H1 (cell line): ENCODE data around the gene MPDZ. TPM values are rescaled to one million over a fixed set of nuclear protein-coding genes. Genes with fewer than 3 reads are reported as not detected.

Source experiments
- CTCF ChIA-PET: fragments of 300-600 bp; sonication (Branson Sonifier 250); formaldehyde crosslinking; loops from one replicate; lab custom pipeline; 2021; ENCODE audit not compliant: partially characterized antibody; lab: Charles Lee
- POLR2A ChIA-PET: fragments of 300-600 bp; sonication (Branson Sonifier 250); formaldehyde crosslinking; loops from one replicate; lab custom pipeline; 2021; ENCODE audit warnings: inconsistent platforms; ENCODE audit not compliant: partially characterized antibody; lab: Charles Lee
- DNase-seq, 2 experiments: peaks; one replicate each; pipeline versions ENCODE4 v3.0.0 to v3.0.0-alpha.2; 2010 to 2022; ENCODE audit warnings: low spot score in 2 of 2, low read depth in 1 of 2, mixed read lengths in 1 of 2
- FAIRE-seq: peaks from 2 replicates; lab custom pipeline; 2011; peaks lifted over from hg19 to GRCh38; lab: Jason Lieb, UNC
- H2AFZ ChIP-seq: 2 replicates; pipeline ENCODE4 v1.8.1; 2012; ENCODE audit warnings: low read length, inconsistent platforms
- H2AK5ac ChIP-seq: 2 replicates; pipeline ENCODE4 v1.6.1; 2013; ENCODE audit warnings: low read depth, low read length
- H2BK120ac ChIP-seq: replicated peaks from 2 replicates; pipeline ENCODE3; 2013; ENCODE audit warnings: low read depth, low read length, inconsistent platforms
- H2BK12ac ChIP-seq: 2 replicates; pipeline ENCODE4 v1.6.1; 2013; ENCODE audit warnings: low read depth, low read length
- H2BK15ac ChIP-seq: 2 replicates; pipeline ENCODE4 v1.6.1; 2013; ENCODE audit warnings: low read length
- H2BK20ac ChIP-seq: 2 replicates; pipeline ENCODE4 v1.6.1; 2013; ENCODE audit warnings: low read length
- H2BK5ac ChIP-seq: 2 replicates; pipeline ENCODE4 v1.6.1; 2013; ENCODE audit warnings: low read depth, low read length
- H3K14ac ChIP-seq: 2 replicates; pipeline ENCODE4 v1.6.1; 2013; ENCODE audit warnings: inconsistent platforms; ENCODE audit not compliant: insufficient read length
- H3K18ac ChIP-seq: 2 replicates; pipeline ENCODE4 v1.6.1; 2013; ENCODE audit warnings: low read length; ENCODE audit errors: extremely low read depth
- H3K23ac ChIP-seq: 2 replicates; pipeline ENCODE4 v1.6.1; 2013; ENCODE audit warnings: inconsistent platforms; ENCODE audit not compliant: insufficient read length
- H3K23me2 ChIP-seq: 2 replicates; pipeline ENCODE4 v1.6.1; 2013; ENCODE audit warnings: low read depth, low read length
- H3K27ac ChIP-seq: 2 replicates; pipeline ENCODE4 v1.6.1; 2011; ENCODE audit warnings: low read depth, low read length, inconsistent platforms
- H3K27me3 ChIP-seq, 4 experiments: replicated peaks in 1 of 4; 1 replicate in 1 of 4; 2 replicates in 3 of 4; pipeline versions ENCODE4 v1.6.1 to v1.8.1; 2011 to 2013; ENCODE audit warnings: low read length in 3 of 4, mild to moderate bottlenecking in 3 of 4, inconsistent platforms in 2 of 4, mixed read lengths in 2 of 4, moderate library complexity in 1 of 4; ENCODE audit not compliant: control insufficient read depth in 3 of 4, insufficient read depth in 3 of 4; ENCODE audit errors: extremely low read depth in 1 of 4
- H3K36me3 ChIP-seq, 4 experiments: 2 replicates each; pipeline versions ENCODE4 v1.6.1 to v1.8.1; 2011 to 2013; ENCODE audit warnings: mild to moderate bottlenecking in 4 of 4, low read length in 3 of 4, moderate library complexity in 2 of 4, control low read depth in 1 of 4, inconsistent platforms in 1 of 4; ENCODE audit not compliant: insufficient read depth in 4 of 4, control insufficient read depth in 2 of 4
- H3K4ac ChIP-seq: replicated peaks from 2 replicates; pipeline ENCODE3; 2013; ENCODE audit warnings: low read length, low read depth, mixed read lengths, inconsistent platforms; ENCODE audit not compliant: insufficient read length
- H3K4me1 ChIP-seq, 4 experiments: replicated peaks in 1 of 4; 1 replicate in 1 of 4; 2 replicates in 3 of 4; pipeline versions ENCODE4 v1.6.1 to v1.8.1; 2011 to 2013; ENCODE audit warnings: low read length in 3 of 4, inconsistent platforms in 2 of 4, mixed read lengths in 1 of 4; ENCODE audit not compliant: insufficient read depth in 4 of 4, control insufficient read depth in 3 of 4
- H3K4me2 ChIP-seq, 2 experiments: 2 replicates each; pipeline versions ENCODE4 v1.6.1 to v1.8.1; 2011 to 2013; ENCODE audit warnings: low read depth in 2 of 2, low read length in 2 of 2, control low read depth in 1 of 2, inconsistent platforms in 1 of 2, mild to moderate bottlenecking in 1 of 2; ENCODE audit not compliant: insufficient read depth in 1 of 2
- H3K4me3 ChIP-seq, 4 experiments: fragments of 200-600, 300-600 bp in 1 of 4; sonication (generic), shearing (Covaris generic), sonication (Bioruptor Twin) in 1 of 4; 2 replicates each; pipeline versions ENCODE4 v1.5.1 to v1.8.1; 2011 to 2016; ENCODE audit warnings: low read length in 4 of 4, low read depth in 3 of 4, control low read depth in 2 of 4, inconsistent platforms in 2 of 4, mild to moderate bottlenecking in 2 of 4, mixed read lengths in 1 of 4, moderate library complexity in 1 of 4; ENCODE audit not compliant: insufficient read depth in 2 of 4; ENCODE audit errors: extremely low read depth in 1 of 4
- H3K56ac ChIP-seq: replicated peaks from 2 replicates; pipeline ENCODE3; 2013; ENCODE audit warnings: low read depth, mild to moderate bottlenecking, mixed read lengths, low read length, inconsistent platforms; ENCODE audit not compliant: insufficient read length
- H3K79me1 ChIP-seq: 2 replicates; pipeline ENCODE4 v1.6.1; 2013; ENCODE audit warnings: low read depth, low read length, control low read depth
- H3K79me2 ChIP-seq, 2 experiments: 2 replicates each; pipeline versions ENCODE4 v1.6.1 to v1.8.1; 2012 to 2013; ENCODE audit warnings: low read length in 2 of 2, mild to moderate bottlenecking in 2 of 2, inconsistent platforms in 1 of 2; ENCODE audit not compliant: insufficient read depth in 2 of 2, control insufficient read depth in 1 of 2
- H3K9ac ChIP-seq, 4 experiments: replicated peaks in 1 of 4; 1 replicate in 1 of 4; 2 replicates in 3 of 4; pipeline versions ENCODE4 v1.6.1 to v1.8.1; 2011 to 2013; ENCODE audit warnings: low read depth in 3 of 4, low read length in 3 of 4, control low read depth in 2 of 4, mild to moderate bottlenecking in 2 of 4, moderate library complexity in 2 of 4, inconsistent platforms in 1 of 4; ENCODE audit errors: extremely low read depth in 1 of 4
- H3K9me3 ChIP-seq, 2 experiments: 2 replicates each; pipeline versions ENCODE4 v1.6.1 to v1.8.1; 2012 to 2013; ENCODE audit warnings: mild to moderate bottlenecking in 2 of 2, moderate library complexity in 2 of 2, control low read depth in 1 of 2, inconsistent platforms in 1 of 2, low read depth in 1 of 2, low read length in 1 of 2, mixed read lengths in 1 of 2; ENCODE audit not compliant: insufficient read depth in 2 of 2
- H4K20me1 ChIP-seq, 2 experiments: replicated peaks in 1 of 2; 2 replicates each; pipeline versions ENCODE3 to v1.8.1; 2011 to 2013; ENCODE audit warnings: inconsistent platforms in 2 of 2, low read length in 2 of 2, mild to moderate bottlenecking in 1 of 2; ENCODE audit not compliant: insufficient read depth in 2 of 2, control insufficient read depth in 1 of 2
- H4K5ac ChIP-seq: 2 replicates; pipeline ENCODE4 v1.6.1; 2013; ENCODE audit warnings: low read length, low read depth, mixed read lengths, inconsistent platforms; ENCODE audit not compliant: insufficient read length
- H4K8ac ChIP-seq: 2 replicates; pipeline ENCODE4 v1.8.0; 2013; ENCODE audit warnings: mild to moderate bottlenecking, moderate library complexity, low read length, inconsistent platforms; ENCODE audit not compliant: insufficient read depth; ENCODE audit errors: extremely low read depth
- H4K91ac ChIP-seq: replicated peaks from 2 replicates; pipeline ENCODE3; 2013; ENCODE audit warnings: low read length, mixed read lengths, inconsistent platforms; ENCODE audit not compliant: insufficient read length
- BACH1 ChIP-seq: IDR thresholded peaks from 2 replicates; pipeline ENCODE4 v1.6.1; 2012; ENCODE audit warnings: low read length, improper control_type of control experiment
- CBX5 ChIP-seq: fragments of 300-800, 300-1000 bp; sonication (generic); IDR thresholded peaks from 2 replicates; pipeline ENCODE4 v1.7.1; 2016; ENCODE audit warnings: antibody characterized with exemption, low read length, low read depth
- CHD1 ChIP-seq: IDR thresholded peaks from 2 replicates; pipeline ENCODE4 v1.6.1; 2012; ENCODE audit warnings: low read depth, low read length, improper control_type of control experiment
- CREB1 ChIP-seq: IDR thresholded peaks from 2 replicates; pipeline ENCODE4 v1.6.1; 2012; ENCODE audit warnings: inconsistent platforms
- HDAC2 ChIP-seq, 2 experiments: fragments of 300-600 bp in 1 of 2; sonication (generic) in 1 of 2; IDR thresholded peaks; 2 replicates each; pipeline ENCODE4 v1.6.1; 2011 to 2012; ENCODE audit warnings: low read depth in 2 of 2, low read length in 2 of 2, mild to moderate bottlenecking in 2 of 2, moderate library complexity in 2 of 2, borderline replicate concordance in 1 of 2, inconsistent platforms in 1 of 2
- NANOG ChIP-seq: IDR thresholded peaks from 2 replicates; pipeline ENCODE4 v1.6.1; 2011; ENCODE audit warnings: low read length, low read depth, mild to moderate bottlenecking, inconsistent platforms; ENCODE audit not compliant: insufficient read depth, poor library complexity, severe bottlenecking
- RNF2 ChIP-seq: fragments of 200-900, 300-1000 bp; sonication (generic); IDR thresholded peaks from 2 replicates; pipeline ENCODE4 v1.7.1; 2016; ENCODE audit warnings: borderline replicate concordance, low read depth, mild to moderate bottlenecking, antibody characterized with exemption, low read length; ENCODE audit not compliant: poor library complexity, severe bottlenecking; ENCODE audit errors: missing control alignments
- RXRA ChIP-seq: IDR thresholded peaks from 2 replicates; pipeline ENCODE4 v1.6.1; 2011; ENCODE audit warnings: low read depth, mild to moderate bottlenecking, low read length, moderate library complexity; ENCODE audit not compliant: insufficient read depth
- SAP30 ChIP-seq: fragments of 300-600 bp; sonication (generic); IDR thresholded peaks from 2 replicates; pipeline ENCODE4 v1.7.1; 2012; ENCODE audit warnings: low read length, moderate library complexity, mild to moderate bottlenecking, inconsistent platforms; ENCODE audit not compliant: insufficient read depth, insufficient replicate concordance
- SIN3A ChIP-seq, 2 experiments: IDR thresholded peaks in 1 of 2; conservative IDR thresholded peaks in 1 of 2; 2 replicates each; pipeline ENCODE4 v1.6.1; 2011 to 2012; ENCODE audit warnings: low read length in 2 of 2, improper control_type of control experiment in 1 of 2, low read depth in 1 of 2, mild to moderate bottlenecking in 1 of 2
- SP2 ChIP-seq: IDR thresholded peaks from 2 replicates; pipeline ENCODE4 v1.6.1; 2012; ENCODE audit warnings: mild to moderate bottlenecking, low read length, inconsistent platforms
- TAF1 ChIP-seq: IDR thresholded peaks from 2 replicates; pipeline ENCODE4 v1.6.1; 2011; ENCODE audit warnings: mild to moderate bottlenecking, low read depth, low read length
- WGBS, 2 experiments: shearing (Covaris generic) in 1 of 2; methylation state at CpG; one replicate each; pipeline versions ENCODE4 v1.1.6 to v1.1.7; 2013 to 2015; ENCODE audit warnings: low lambda C conversion rate in 2 of 2, mixed read lengths in 2 of 2, inconsistent platforms in 1 of 2, low coverage in 1 of 2, missing lambda C conversion rate in 1 of 2; ENCODE audit not compliant: insufficient replicate concordance in 2 of 2, insufficient coverage in 1 of 2, insufficient read length in 1 of 2; ENCODE audit errors: extremely low coverage in 1 of 2, missing lambda C conversion rate in 1 of 2; 5-methylcytosine and 5-hydroxymethylcytosine counted together
- polyA plus RNA-seq, 7 experiments: library from polyadenylated mRNA; depleted of rRNA in 3 of 7; stranded (reverse) in 5 of 7; unstranded in 2 of 7; fragments of >200 nt in 5 of 7; fragments of 200-250 nt in 2 of 7; gene quantifications; 1 replicate in 5 of 7; 2 replicates in 1 of 7; 4 replicates in 1 of 7; pipeline versions ENCODE4 v1.2.1 to v1.2.3, GENCODE V29; 2011 to 2013; ENCODE audit warnings: missing spikeins in 2 of 7, mixed read lengths in 2 of 7
- total RNA-seq: library from RNA; stranded (reverse); fragmentation: NEBNext Ultra II Directional; extraction: Animal tissue kit (Norgen Biotek cat#: 25700); gene quantifications from 2 replicates; pipeline ENCODE4 v1.2.1, GENCODE V29; 2021

MPDZ gene
- total and polyA plus RNA-seq, 2 of the 8 experiments (the other 6 are each of a cell fraction or from before 2014, with no cell fraction given) = 14.6 to 39.4 TPM

- H3K79me1 ChIP-seq = no peaks in the 10 kb centered on the region
- no peak overlapping the region for H3K4me2 ChIP-seq
- no peak overlapping the region for H3K23ac ChIP-seq
- H3K23me2 ChIP-seq = no peaks in the 10 kb centered on the region
- no peak overlapping the region for H4K91ac ChIP-seq
- no peak overlapping the region for H2BK5ac ChIP-seq
- H3K9ac ChIP-seq = no peak overlapping the region
- WGBS, 2 experiments = 91% methylated on average over 3 of the region's 3 CpGs; no CpG with 5 or more reads in 1 of the 2 experiments
- DNase-seq = no peak
- H4K5ac ChIP-seq = no peak overlapping the region
- ChIA-PET POLR2A (no interaction called here), CTCF (interaction anchor here (0.7 kb wide), 1 partner anchor 499 kb away, joined by 3 read pairs; no protein-coding TSS in a partner anchor)
- no peak overlapping the region for H3K4ac ChIP-seq
- H2BK12ac ChIP-seq = no peak overlapping the region
- no peak overlapping the region for H3K4me3 ChIP-seq
- no peak overlapping the region for H3K56ac ChIP-seq
- peaks cover 0 to 39% (median 11%) of the 10 kb centered on the region in 4 experiments; a peak in 5 of 8 replicates for H3K36me3 ChIP-seq
- H2BK20ac ChIP-seq = no peak overlapping the region
- H2AK5ac ChIP-seq = no peak overlapping the region
- no peak for TF ChIP-seq RXRA
- no peak for TF ChIP-seq BACH1
- TF ChIP-seq SAP30 = no peak
- no peak for TF ChIP-seq NANOG
- TF ChIP-seq CREB1 = no peak
- TF ChIP-seq RNF2 = no peak
- TF ChIP-seq CBX5 = no peak
- TF ChIP-seq TAF1 = no peak
- TF ChIP-seq CHD1 = no peak
- no peak for TF ChIP-seq HDAC2 (IDR thresholded peaks at IDR 0.05; ENCODE audit: borderline replicate concordance in 1 of 2, low read depth in 2 of 2, low read length in 2 of 2)
- TF ChIP-seq SP2 = no peak
- no peak for TF ChIP-seq SIN3A (conservative IDR thresholded peaks at IDR 0.05 in 1 of 2, IDR thresholded peaks at IDR 0.05 in 1 of 2; ENCODE audit: low read depth in 1 of 2, low read length in 2 of 2)
- no peaks in the 10 kb centered on the region; a peak in 1 of 7 replicates for H3K4me1 ChIP-seq
- peaks cover 0 to 1% (median 0%) of the 10 kb centered on the region in 4 experiments; a peak in 1 of 7 replicates for H3K27me3 ChIP-seq
- H3K79me2 ChIP-seq = no peaks in the 10 kb centered on the region
- H2BK15ac ChIP-seq = no peak overlapping the region
- H3K14ac ChIP-seq = no peak overlapping the region
- no peak for FAIRE-seq
- H2BK120ac ChIP-seq = no peak overlapping the region
- no peak overlapping the region for H2AFZ ChIP-seq
- H3K18ac ChIP-seq = no peak overlapping the region
- no peak overlapping the region for H3K27ac ChIP-seq
- H4K8ac ChIP-seq = no peak overlapping the region
- H3K9me3 ChIP-seq = no peaks in the 10 kb centered on the region
- H4K20me1 ChIP-seq = no peaks in the 10 kb centered on the region
Measured at GRCh38 chr9:13113216-13113615, 166.3 kb downstream of the MPDZ start.
